ENCODE measurements around the gene SRBD1. TPM values are rescaled to one million over a fixed set of nuclear protein-coding genes. Genes with fewer than 3 reads are reported as not detected.

Gene SRBD1
- total RNA-seq, 1 experiment from 2014 or later: 14.4 TPM

GRCh38 chr2:45585267-45585861 is 25.7 kb downstream of the SRBD1 start:
- H3K4me3 Mint-ChIP-seq (ENCODE audit: low read depth, unreplicated experiment): no peak overlapping the region
- no peaks in the 10 kb centered on the region for H3K4me1 Mint-ChIP-seq (ENCODE audit: low read depth, unreplicated experiment)
- DNase-seq: peak; percentile 45
- no peak overlapping the region for H3K27ac Mint-ChIP-seq (ENCODE audit: unreplicated experiment)
- CTCF ChIA-PET: interaction anchor here (0.7 to 1.2 kb wide), 5 partner anchors 8 to 458 kb away, joined by 3 to 6 read pairs (median 3); partner anchors contain the start of gene SRBD1
- no peaks in the 10 kb centered on the region for H3K9me3 Mint-ChIP-seq (ENCODE audit: low read depth, unreplicated experiment)
- H3K27me3 Mint-ChIP-seq (ENCODE audit: unreplicated experiment): no peaks in the 10 kb centered on the region
- intact Hi-C loops (cut with micrococcal nuclease; ENCODE audit: unreplicated experiment): loop anchor here (1.0 kb wide), 1 partner anchor 351 kb away; no protein-coding TSS in a partner anchor
- peak; percentile 53 for TF ChIP-seq CTCF (IDR thresholded peaks at IDR 0.05; ENCODE audit: unreplicated experiment)
- H3K36me3 Mint-ChIP-seq (ENCODE audit: insufficient read depth, unreplicated experiment): no peaks in the 10 kb centered on the region
- BruUV-seq (replicated peaks): no TSS peak

GRCh38 chr2:45583977-45584376 is 27.1 kb downstream of the SRBD1 start:
- H3K4me1 Mint-ChIP-seq (ENCODE audit: low read depth, unreplicated experiment): no peaks in the 10 kb centered on the region
- no peak for DNase-seq
- no peaks in the 10 kb centered on the region for H3K27me3 Mint-ChIP-seq (ENCODE audit: unreplicated experiment)
- TF ChIP-seq CTCF (IDR thresholded peaks at IDR 0.05; ENCODE audit: unreplicated experiment): no peak
- CTCF ChIA-PET: no interaction called here
- intact Hi-C loops (cut with micrococcal nuclease; ENCODE audit: unreplicated experiment): no loop called here
- H3K9me3 Mint-ChIP-seq (ENCODE audit: low read depth, unreplicated experiment): no peaks in the 10 kb centered on the region
- H3K36me3 Mint-ChIP-seq (ENCODE audit: insufficient read depth, unreplicated experiment): no peaks in the 10 kb centered on the region
- H3K4me3 Mint-ChIP-seq (ENCODE audit: low read depth, unreplicated experiment): no peak overlapping the region
- no peak overlapping the region for H3K27ac Mint-ChIP-seq (ENCODE audit: unreplicated experiment)
- BruUV-seq (replicated peaks): no TSS peak

- no peaks in the 10 kb centered on the region for H3K27me3 Mint-ChIP-seq (ENCODE audit: unreplicated experiment)
- H3K9me3 Mint-ChIP-seq (ENCODE audit: low read depth, unreplicated experiment): no peaks in the 10 kb centered on the region
- H3K27ac Mint-ChIP-seq (ENCODE audit: unreplicated experiment): no peak overlapping the region
- DNase-seq: no peak
- TF ChIP-seq CTCF (IDR thresholded peaks at IDR 0.05; ENCODE audit: unreplicated experiment): no peak
- no peaks in the 10 kb centered on the region for H3K4me1 Mint-ChIP-seq (ENCODE audit: low read depth, unreplicated experiment)
- no TSS peak for BruUV-seq (replicated peaks)
- CTCF ChIA-PET: interaction anchor here (0.6 kb wide), 1 partner anchor 16 kb away, joined by 4 read pairs; no protein-coding TSS in a partner anchor
- no peaks in the 10 kb centered on the region for H3K36me3 Mint-ChIP-seq (ENCODE audit: insufficient read depth, unreplicated experiment)
- H3K4me3 Mint-ChIP-seq (ENCODE audit: low read depth, unreplicated experiment): no peak overlapping the region
- intact Hi-C loops (cut with micrococcal nuclease; ENCODE audit: unreplicated experiment): no loop called here
Observed at GRCh38 chr2:45582522-45582921, 28.5 kb downstream of the SRBD1 start.

- no peak for DNase-seq
- no peak for TF ChIP-seq CTCF (IDR thresholded peaks at IDR 0.05; ENCODE audit: unreplicated experiment)
- no peak overlapping the region for H3K27ac Mint-ChIP-seq (ENCODE audit: unreplicated experiment)
- no peaks in the 10 kb centered on the region for H3K9me3 Mint-ChIP-seq (ENCODE audit: low read depth, unreplicated experiment)
- no peaks in the 10 kb centered on the region for H3K36me3 Mint-ChIP-seq (ENCODE audit: insufficient read depth, unreplicated experiment)
- no peaks in the 10 kb centered on the region for H3K4me1 Mint-ChIP-seq (ENCODE audit: low read depth, unreplicated experiment)
- no peak overlapping the region for H3K4me3 Mint-ChIP-seq (ENCODE audit: low read depth, unreplicated experiment)
- no TSS peak for BruUV-seq (replicated peaks)
- H3K27me3 Mint-ChIP-seq (ENCODE audit: unreplicated experiment): no peaks in the 10 kb centered on the region
- CTCF ChIA-PET: no interaction called here
- intact Hi-C loops (cut with micrococcal nuclease; ENCODE audit: unreplicated experiment): loop anchor here (5.0 kb wide), 1 partner anchor 596 kb away; no protein-coding TSS in a partner anchor
Observed at GRCh38 chr2:45578056-45578843, 32.8 kb downstream of the SRBD1 start.
